GM10847 (cell line): ENCODE measurements around the gene PHAX.

ENCODE experiments used
- POLR2A ChIP-seq: IDR thresholded peaks from 2 replicates; pipeline ENCODE4 v1.6.1; 2011; ENCODE audit not compliant: insufficient read length; ENCODE audit errors: extremely low read depth

PHAX gene

GRCh38 chr5:126645132-126645531 is 44.4 kb downstream of the PHAX start:
- no peak for TF ChIP-seq POLR2A

GRCh38 chr5:126647071-126647470 is 46.3 kb downstream of the PHAX start:
- no peak for TF ChIP-seq POLR2A

GRCh38 chr5:126648471-126648870 is 47.7 kb downstream of the PHAX start:
- no peak for TF ChIP-seq POLR2A

- no peak for TF ChIP-seq POLR2A
Observed at GRCh38 chr5:126650463-126650862, 49.7 kb downstream of the PHAX start.

GRCh38 chr5:126651013-126651577 is 50.3 kb downstream of the PHAX start:
- no peak for TF ChIP-seq POLR2A

- no peak for TF ChIP-seq POLR2A
Observed at GRCh38 chr5:126656401-126657007, 55.8 kb downstream of the PHAX start.

GRCh38 chr5:126658561-126658960 is 57.8 kb downstream of the PHAX start:
- TF ChIP-seq POLR2A: no peak

- TF ChIP-seq POLR2A: no peak
Observed at GRCh38 chr5:126659805-126660482, 59.2 kb downstream of the PHAX start.

GRCh38 chr5:126664586-126664985 is 63.8 kb downstream of the PHAX start:
- no peak for TF ChIP-seq POLR2A

GRCh38 chr5:126673477-126673876 is 72.7 kb downstream of the PHAX start:
- TF ChIP-seq POLR2A: no peak

- no peak for TF ChIP-seq POLR2A
Observed at GRCh38 chr5:126674145-126674544, 73.4 kb downstream of the PHAX start.

GRCh38 chr5:126675338-126675737 is 74.6 kb downstream of the PHAX start:
- no peak for TF ChIP-seq POLR2A

GRCh38 chr5:126676195-126676624 is 75.5 kb downstream of the PHAX start:
- no peak for TF ChIP-seq POLR2A
